ENCODE data around the gene CAMK4. TPM values are rescaled to one million over a fixed set of nuclear protein-coding genes. Genes with fewer than 3 reads are reported as not detected.

CAMK4 gene
- total RNA-seq, 1 donor from 2014 or later, result 3.8 TPM

DNA sequence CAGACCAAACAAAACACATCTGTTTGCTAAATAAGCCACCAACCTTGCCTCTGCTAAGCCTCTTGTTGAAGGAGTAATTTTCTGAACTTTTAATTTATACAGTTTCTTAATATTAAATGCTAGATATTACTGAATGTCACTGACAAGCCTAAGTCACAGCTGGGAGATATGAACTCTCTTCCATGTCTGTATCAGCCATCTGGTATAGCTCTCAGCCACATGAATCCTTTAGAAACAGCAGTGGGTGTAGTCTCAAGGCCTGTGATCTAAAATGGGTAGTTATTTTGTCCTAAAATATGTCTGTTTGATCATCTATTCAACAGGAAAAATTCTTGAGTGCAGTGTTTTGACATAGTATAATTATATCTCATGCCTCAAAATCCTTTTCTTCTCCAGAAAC, 97.2 kb downstream of the CAMK4 start:
- H3K36me3 ChIP-seq (ENCODE audit: insufficient read depth, low read length), result no peaks in the 10 kb centered on the region

DNA sequence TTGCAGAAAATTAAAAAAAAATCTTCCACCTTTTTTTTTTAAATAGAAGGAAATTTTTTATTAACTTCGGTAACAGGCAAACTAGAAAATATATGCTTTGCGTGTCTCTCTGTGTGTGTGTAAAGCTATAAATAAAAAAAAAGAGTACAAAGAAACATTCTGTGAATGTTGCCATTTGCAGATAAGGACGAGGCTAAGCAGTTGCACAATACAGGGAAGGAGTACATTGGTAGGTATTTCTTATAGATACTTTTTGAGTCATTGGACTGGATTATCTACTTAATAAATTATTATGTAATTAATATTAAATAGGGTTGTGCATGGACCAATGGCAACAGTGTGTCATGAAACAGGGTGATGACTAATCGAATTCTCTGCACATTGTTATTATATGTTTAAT, 102.4 kb downstream of the CAMK4 start:
- no peak for DNase-seq (ENCODE audit: low read depth)
- no peaks in the 10 kb centered on the region for H3K36me3 ChIP-seq (ENCODE audit: insufficient read depth, low read length)
- H3K27me3 ChIP-seq (ENCODE audit: insufficient read depth, low read length), result no peaks in the 10 kb centered on the region
- H3K4me1 ChIP-seq (ENCODE audit: insufficient read depth, low read length), result no peaks in the 10 kb centered on the region
- H3K79me2 ChIP-seq (ENCODE audit: insufficient read depth, low read length), result no peaks in the 10 kb centered on the region
- FAIRE-seq, result no peak
- Mint-ChIP-seq H3K27ac (ENCODE audit: unreplicated experiment) (no peak overlapping the region), H3K36me3 (ENCODE audit: low read depth, unreplicated experiment) (no peaks in the 10 kb centered on the region), H3K9me3 (ENCODE audit: unreplicated experiment) (peaks cover 2% of the 10 kb centered on the region), H3K4me1 (ENCODE audit: low read depth, unreplicated experiment) (no peaks in the 10 kb centered on the region), H3K4me3 (ENCODE audit: unreplicated experiment) (no peak overlapping the region), H3K27me3 (ENCODE audit: low read depth, unreplicated experiment) (no peaks in the 10 kb centered on the region)
- TF ChIP-seq, protein P1, sequence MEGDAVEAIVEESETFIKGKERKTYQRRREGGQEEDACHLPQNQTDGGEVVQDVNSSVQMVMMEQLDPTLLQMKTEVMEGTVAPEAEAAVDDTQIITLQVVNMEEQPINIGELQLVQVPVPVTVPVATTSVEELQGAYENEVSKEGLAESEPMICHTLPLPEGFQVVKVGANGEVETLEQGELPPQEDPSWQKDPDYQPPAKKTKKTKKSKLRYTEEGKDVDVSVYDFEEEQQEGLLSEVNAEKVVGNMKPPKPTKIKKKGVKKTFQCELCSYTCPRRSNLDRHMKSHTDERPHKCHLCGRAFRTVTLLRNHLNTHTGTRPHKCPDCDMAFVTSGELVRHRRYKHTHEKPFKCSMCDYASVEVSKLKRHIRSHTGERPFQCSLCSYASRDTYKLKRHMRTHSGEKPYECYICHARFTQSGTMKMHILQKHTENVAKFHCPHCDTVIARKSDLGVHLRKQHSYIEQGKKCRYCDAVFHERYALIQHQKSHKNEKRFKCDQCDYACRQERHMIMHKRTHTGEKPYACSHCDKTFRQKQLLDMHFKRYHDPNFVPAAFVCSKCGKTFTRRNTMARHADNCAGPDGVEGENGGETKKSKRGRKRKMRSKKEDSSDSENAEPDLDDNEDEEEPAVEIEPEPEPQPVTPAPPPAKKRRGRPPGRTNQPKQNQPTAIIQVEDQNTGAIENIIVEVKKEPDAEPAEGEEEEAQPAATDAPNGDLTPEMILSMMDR (IDR thresholded peaks at IDR 0.05; ENCODE audit: insufficient read depth, low read depth, low read length), result no peak
- no peak for TF ChIP-seq EZH2 (IDR thresholded peaks at IDR 0.05; ENCODE audit: insufficient read depth, low read length)
- H4K20me1 ChIP-seq (ENCODE audit: insufficient read depth, low read length), result no peaks in the 10 kb centered on the region
- H3K9ac ChIP-seq (ENCODE audit: low read length), result no peak overlapping the region
- no peak overlapping the region for H3K4me2 ChIP-seq (ENCODE audit: low read length)
- no peaks in the 10 kb centered on the region for H3K9me3 ChIP-seq (ENCODE audit: insufficient read depth, low read depth, low read length)
- no peak overlapping the region for H2AFZ ChIP-seq (ENCODE audit: low read depth, low read length)
- no peak overlapping the region for H3K4me3 ChIP-seq (ENCODE audit: insufficient read depth, low read depth, low read length)
- no peak overlapping the region for H3K27ac ChIP-seq (ENCODE audit: low read depth, low read length)

More for the DNA sequence above, 97.2 kb downstream of the CAMK4 start:
- Histone ChIP-seq H3K79me2 (ENCODE audit: insufficient read depth, low read length) (no peaks in the 10 kb centered on the region), H3K4me2 (ENCODE audit: low read length) (no peak overlapping the region), H3K27ac (ENCODE audit: low read depth, low read length) (no peak overlapping the region), H2AFZ (ENCODE audit: low read depth, low read length) (no peak overlapping the region), H3K27me3 (ENCODE audit: insufficient read depth, low read length) (peaks cover 3% of the 10 kb centered on the region), H3K9me3 (ENCODE audit: insufficient read depth, low read depth, low read length) (no peaks in the 10 kb centered on the region), H3K9ac (ENCODE audit: low read length) (no peak overlapping the region), H3K4me3 (ENCODE audit: insufficient read depth, low read depth, low read length) (no peak overlapping the region), H3K4me1 (ENCODE audit: insufficient read depth, low read length) (no peaks in the 10 kb centered on the region), H4K20me1 (ENCODE audit: insufficient read depth, low read length) (no peaks in the 10 kb centered on the region)
- H3K4me3 Mint-ChIP-seq (ENCODE audit: unreplicated experiment), result no peak overlapping the region
- DNase-seq (ENCODE audit: low read depth), result no peak
- no peak for FAIRE-seq
- no peaks in the 10 kb centered on the region for H3K36me3 Mint-ChIP-seq (ENCODE audit: low read depth, unreplicated experiment)
- H3K27ac Mint-ChIP-seq (ENCODE audit: unreplicated experiment), result no peak overlapping the region
- no peak for TF ChIP-seq EZH2 (IDR thresholded peaks at IDR 0.05; ENCODE audit: insufficient read depth, low read length)
- TF ChIP-seq, protein P1 (IDR thresholded peaks at IDR 0.05; ENCODE audit: insufficient read depth, low read depth, low read length), result no peak
- no peaks in the 10 kb centered on the region for H3K9me3 Mint-ChIP-seq (ENCODE audit: unreplicated experiment)
- no peaks in the 10 kb centered on the region for H3K27me3 Mint-ChIP-seq (ENCODE audit: low read depth, unreplicated experiment)
- no peaks in the 10 kb centered on the region for H3K4me1 Mint-ChIP-seq (ENCODE audit: low read depth, unreplicated experiment)

DNA sequence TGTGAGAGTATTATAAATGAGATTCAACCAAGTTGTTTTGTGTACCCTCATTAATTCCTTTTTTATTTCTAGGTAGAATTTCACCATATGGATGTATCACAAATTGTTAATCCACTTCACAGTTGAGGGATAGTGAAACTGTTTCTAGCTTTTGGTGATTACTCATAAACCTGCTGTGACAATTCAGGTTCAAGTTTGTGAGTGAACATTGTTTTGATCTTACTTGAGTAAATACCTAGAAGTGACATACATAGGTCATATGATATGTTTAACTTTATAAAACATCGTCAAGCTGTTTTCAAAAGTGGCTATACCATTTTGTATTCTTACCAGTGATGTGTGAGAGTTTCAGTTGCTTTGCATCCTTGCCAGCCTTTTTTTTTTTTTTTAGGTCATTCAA, 112.9 kb downstream of the CAMK4 start:
- H3K9ac ChIP-seq (ENCODE audit: low read length), result no peak overlapping the region
- Mint-ChIP-seq H3K27me3 (ENCODE audit: low read depth, unreplicated experiment) (no peaks in the 10 kb centered on the region), H3K4me3 (ENCODE audit: unreplicated experiment) (no peak overlapping the region), H3K27ac (ENCODE audit: unreplicated experiment) (no peak overlapping the region), H3K36me3 (ENCODE audit: low read depth, unreplicated experiment) (no peaks in the 10 kb centered on the region), H3K9me3 (ENCODE audit: unreplicated experiment) (no peaks in the 10 kb centered on the region), H3K4me1 (ENCODE audit: low read depth, unreplicated experiment) (no peaks in the 10 kb centered on the region)
- H3K36me3 ChIP-seq (ENCODE audit: insufficient read depth, low read length), result no peaks in the 10 kb centered on the region
- no peaks in the 10 kb centered on the region for H3K79me2 ChIP-seq (ENCODE audit: insufficient read depth, low read length)
- FAIRE-seq (no peak), DNase-seq (ENCODE audit: low read depth) (no peak)
- no peaks in the 10 kb centered on the region for H3K27me3 ChIP-seq (ENCODE audit: insufficient read depth, low read length)
- no peak overlapping the region for H3K4me2 ChIP-seq (ENCODE audit: low read length)
- no peaks in the 10 kb centered on the region for H3K9me3 ChIP-seq (ENCODE audit: insufficient read depth, low read depth, low read length)
- TF ChIP-seq EZH2 (IDR thresholded peaks at IDR 0.05; ENCODE audit: insufficient read depth, low read length), result no peak
- TF ChIP-seq, protein P1 (IDR thresholded peaks at IDR 0.05; ENCODE audit: insufficient read depth, low read depth, low read length), result no peak
- H2AFZ ChIP-seq (ENCODE audit: low read depth, low read length), result no peak overlapping the region
- no peaks in the 10 kb centered on the region for H3K4me1 ChIP-seq (ENCODE audit: insufficient read depth, low read length)
- no peak overlapping the region for H3K4me3 ChIP-seq (ENCODE audit: insufficient read depth, low read depth, low read length)
- H3K27ac ChIP-seq (ENCODE audit: low read depth, low read length), result no peak overlapping the region
- no peaks in the 10 kb centered on the region for H4K20me1 ChIP-seq (ENCODE audit: insufficient read depth, low read length)
